DOHH2 (cell line): ENCODE data around the gene DENND6B.

ENCODE experiments used
- H3F3A ChIP-seq: fragments of 200-600 bp; sonication (generic), shearing (Covaris generic); 2 replicates; pipeline ENCODE4 v1.6.0; 2016; ENCODE audit warnings: antibody characterized with exemption, mild to moderate bottlenecking; ENCODE audit not compliant: control insufficient read depth, insufficient read depth
- H3K27ac ChIP-seq: fragments of 200-600 bp; sonication (generic); 2 replicates; pipeline ENCODE4 v1.5.1; 2014; ENCODE audit warnings: low read depth, mild to moderate bottlenecking, low read length, moderate library complexity
- H3K27me3 ChIP-seq: fragments of 200-600 bp; sonication (generic); 2 replicates; pipeline ENCODE4 v1.6.1; 2014; ENCODE audit warnings: mild to moderate bottlenecking, low read length, mixed read lengths; ENCODE audit not compliant: control insufficient read depth
- H3K36me3 ChIP-seq: fragments of 200-600 bp; sonication (generic); 2 replicates; pipeline ENCODE4 v1.6.1; 2014; ENCODE audit warnings: mild to moderate bottlenecking, low read length, moderate library complexity, mixed read lengths; ENCODE audit not compliant: control insufficient read depth
- H3K4me1 ChIP-seq: fragments of 200-600 bp; sonication (generic); 2 replicates; pipeline ENCODE4 v1.6.1; 2014; ENCODE audit warnings: mild to moderate bottlenecking, low read length, mixed read lengths; ENCODE audit not compliant: control insufficient read depth
- H3K4me2 ChIP-seq: fragments of 200-600 bp; sonication (generic); 2 replicates; pipeline ENCODE4 v1.6.0; 2014; ENCODE audit warnings: mild to moderate bottlenecking, low read length, moderate library complexity
- H3K4me3 ChIP-seq: fragments of 200-600 bp; sonication (generic); 2 replicates; pipeline ENCODE4 v1.5.1; 2014; ENCODE audit warnings: mild to moderate bottlenecking, low read length, mixed read lengths
- H3K79me2 ChIP-seq: fragments of 200-600 bp; sonication (generic); 2 replicates; pipeline ENCODE4 v1.6.1; 2014; ENCODE audit warnings: mild to moderate bottlenecking, low read length, mixed read lengths; ENCODE audit not compliant: control insufficient read depth
- H3K9me2 ChIP-seq: fragments of 200-600 bp; sonication (generic); replicated peaks from 2 replicates; pipeline ENCODE4 v1.6.1; 2014; ENCODE audit warnings: mild to moderate bottlenecking, low read length, mixed read lengths; ENCODE audit not compliant: control insufficient read depth
- H3K9me3 ChIP-seq: fragments of 200-600 bp; sonication (generic); 2 replicates; pipeline ENCODE4 v1.6.1; 2014; ENCODE audit warnings: antibody characterized with exemption, low read length, mixed read lengths; ENCODE audit not compliant: control insufficient read depth, insufficient read depth
- H4K20me1 ChIP-seq: fragments of 200-600 bp; sonication (generic); 2 replicates; pipeline ENCODE4 v1.6.0; 2014; ENCODE audit warnings: low read depth, mild to moderate bottlenecking, antibody characterized with exemption, low read length, moderate library complexity; ENCODE audit not compliant: control insufficient read depth, insufficient read depth
- EZH2phosphoT487 ChIP-seq: fragments of 200-600 bp; sonication (generic); IDR thresholded peaks from 2 replicates; pipeline ENCODE4 v1.6.1; 2017; ENCODE audit warnings: borderline replicate concordance, mild to moderate bottlenecking, antibody characterized with exemption, low read length, moderate library complexity, mixed read lengths
- TF ChIP-seq, protein P1 (sequence below): fragments of 200-600 bp; sonication (generic); IDR thresholded peaks from one replicate; pipeline ENCODE4 v1.5.1; 2014; ENCODE audit warnings: antibody characterized with exemption, mild to moderate bottlenecking, low read depth, low read length; ENCODE audit not compliant: poor library complexity, severe bottlenecking

Gene DENND6B

DNA sequence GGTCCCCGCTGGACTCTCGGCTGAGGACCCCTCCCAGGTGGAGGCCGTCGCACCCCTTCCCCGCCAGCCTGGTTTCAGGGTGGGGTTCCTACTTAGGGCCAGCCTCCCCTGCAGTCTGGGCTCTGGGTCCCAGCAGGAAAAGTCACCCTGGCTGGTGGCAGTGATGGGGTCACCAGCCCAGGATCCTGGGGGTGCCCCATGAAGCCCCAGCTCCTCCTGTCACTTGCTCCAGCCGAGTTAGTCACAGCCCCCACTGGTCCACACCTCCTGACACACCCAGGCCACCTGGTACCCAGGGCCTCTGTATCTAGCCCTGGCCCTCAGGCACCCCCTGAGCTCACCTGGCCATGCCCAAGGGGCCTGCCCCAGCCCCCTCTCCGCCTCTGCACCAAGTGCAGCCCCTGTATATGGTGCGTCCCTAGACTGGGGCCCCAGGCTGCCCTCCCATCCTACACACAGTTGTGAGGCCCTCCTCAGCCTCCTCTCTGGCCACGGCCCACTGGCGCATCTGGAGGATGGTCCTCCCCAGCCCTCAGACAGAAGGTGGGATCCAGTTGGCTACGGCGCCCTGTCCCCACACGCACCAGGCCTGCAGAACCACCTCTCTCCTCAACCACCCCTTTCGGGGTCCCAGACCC is 26.1 kb downstream of the DENND6B start:
- Histone ChIP-seq H3K4me2 (peak overlapping the region; percentile 99), H3K79me2 (peaks cover 98% of the 10 kb centered on the region), H4K20me1 (peaks cover 20% of the 10 kb centered on the region), H3K36me3 (peaks cover 36% of the 10 kb centered on the region), H3K4me3 (peak overlapping the region; percentile 97), H3K27me3 (no peaks in the 10 kb centered on the region), H3K4me1 (peaks cover 99% of the 10 kb centered on the region), H3K9me3 (no peaks in the 10 kb centered on the region), H3F3A (peaks cover 22% of the 10 kb centered on the region), H3K27ac (peak overlapping the region; percentile 88), H3K9me2 (no peaks in the 10 kb centered on the region)
- no peak for TF ChIP-seq EZH2phosphoT487
- TF ChIP-seq, protein P1, sequence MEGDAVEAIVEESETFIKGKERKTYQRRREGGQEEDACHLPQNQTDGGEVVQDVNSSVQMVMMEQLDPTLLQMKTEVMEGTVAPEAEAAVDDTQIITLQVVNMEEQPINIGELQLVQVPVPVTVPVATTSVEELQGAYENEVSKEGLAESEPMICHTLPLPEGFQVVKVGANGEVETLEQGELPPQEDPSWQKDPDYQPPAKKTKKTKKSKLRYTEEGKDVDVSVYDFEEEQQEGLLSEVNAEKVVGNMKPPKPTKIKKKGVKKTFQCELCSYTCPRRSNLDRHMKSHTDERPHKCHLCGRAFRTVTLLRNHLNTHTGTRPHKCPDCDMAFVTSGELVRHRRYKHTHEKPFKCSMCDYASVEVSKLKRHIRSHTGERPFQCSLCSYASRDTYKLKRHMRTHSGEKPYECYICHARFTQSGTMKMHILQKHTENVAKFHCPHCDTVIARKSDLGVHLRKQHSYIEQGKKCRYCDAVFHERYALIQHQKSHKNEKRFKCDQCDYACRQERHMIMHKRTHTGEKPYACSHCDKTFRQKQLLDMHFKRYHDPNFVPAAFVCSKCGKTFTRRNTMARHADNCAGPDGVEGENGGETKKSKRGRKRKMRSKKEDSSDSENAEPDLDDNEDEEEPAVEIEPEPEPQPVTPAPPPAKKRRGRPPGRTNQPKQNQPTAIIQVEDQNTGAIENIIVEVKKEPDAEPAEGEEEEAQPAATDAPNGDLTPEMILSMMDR, result no peak

DNA sequence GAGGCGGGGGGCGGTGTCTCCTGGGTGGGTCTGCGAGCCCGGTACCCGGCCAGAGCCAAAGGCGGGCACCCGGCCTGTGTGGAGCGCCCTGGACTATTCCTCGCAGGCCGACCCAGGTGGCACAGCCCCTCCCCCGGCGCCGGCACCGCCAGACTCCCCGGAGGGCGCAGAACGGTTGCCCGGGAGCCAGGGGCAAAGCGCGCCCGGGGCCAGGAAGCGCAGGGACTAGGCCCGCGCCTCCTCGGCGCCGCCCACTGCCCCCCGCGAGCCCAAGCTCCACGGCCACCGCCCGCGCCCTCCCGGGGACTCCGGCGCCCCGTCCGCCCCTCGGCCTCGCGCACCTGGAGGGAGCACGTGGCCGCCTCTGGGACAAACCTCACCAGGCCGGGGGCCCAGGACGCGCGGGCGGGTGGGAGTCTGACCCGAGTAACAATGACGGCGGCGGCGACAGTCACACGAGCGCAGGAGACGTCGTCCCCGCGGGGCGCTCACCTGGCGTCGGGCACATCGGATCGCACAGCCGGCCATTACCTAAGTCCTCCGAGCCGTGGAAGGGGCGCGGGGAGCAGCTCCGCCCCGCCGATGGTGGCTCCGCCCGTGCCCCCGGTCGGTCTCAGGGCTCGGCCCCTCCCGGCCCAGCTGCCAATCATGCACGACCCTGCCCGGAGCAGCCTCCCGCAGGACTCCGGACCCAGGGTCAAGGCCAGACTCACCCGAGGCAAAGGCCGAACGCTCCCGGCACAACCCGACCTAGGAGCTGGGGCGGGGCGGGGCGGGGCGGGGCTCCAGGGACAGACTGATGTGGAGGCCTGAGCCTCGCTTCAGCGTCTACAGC is 26.8 kb downstream of the DENND6B start:
- Histone ChIP-seq H3K79me2 (peaks cover 98% of the 10 kb centered on the region), H3F3A (peaks cover 25% of the 10 kb centered on the region), H3K4me1 (peaks cover 99% of the 10 kb centered on the region), H3K4me2 (peak overlapping the region; percentile 99), H3K36me3 (peaks cover 32% of the 10 kb centered on the region), H3K27me3 (no peaks in the 10 kb centered on the region), H3K9me3 (no peaks in the 10 kb centered on the region), H3K27ac (peak overlapping the region; percentile 88), H3K9me2 (no peaks in the 10 kb centered on the region), H4K20me1 (peaks cover 16% of the 10 kb centered on the region), H3K4me3 (peak overlapping the region; percentile 97)
- TF ChIP-seq, protein P1, result no peak
- TF ChIP-seq EZH2phosphoT487, result no peak

DNA sequence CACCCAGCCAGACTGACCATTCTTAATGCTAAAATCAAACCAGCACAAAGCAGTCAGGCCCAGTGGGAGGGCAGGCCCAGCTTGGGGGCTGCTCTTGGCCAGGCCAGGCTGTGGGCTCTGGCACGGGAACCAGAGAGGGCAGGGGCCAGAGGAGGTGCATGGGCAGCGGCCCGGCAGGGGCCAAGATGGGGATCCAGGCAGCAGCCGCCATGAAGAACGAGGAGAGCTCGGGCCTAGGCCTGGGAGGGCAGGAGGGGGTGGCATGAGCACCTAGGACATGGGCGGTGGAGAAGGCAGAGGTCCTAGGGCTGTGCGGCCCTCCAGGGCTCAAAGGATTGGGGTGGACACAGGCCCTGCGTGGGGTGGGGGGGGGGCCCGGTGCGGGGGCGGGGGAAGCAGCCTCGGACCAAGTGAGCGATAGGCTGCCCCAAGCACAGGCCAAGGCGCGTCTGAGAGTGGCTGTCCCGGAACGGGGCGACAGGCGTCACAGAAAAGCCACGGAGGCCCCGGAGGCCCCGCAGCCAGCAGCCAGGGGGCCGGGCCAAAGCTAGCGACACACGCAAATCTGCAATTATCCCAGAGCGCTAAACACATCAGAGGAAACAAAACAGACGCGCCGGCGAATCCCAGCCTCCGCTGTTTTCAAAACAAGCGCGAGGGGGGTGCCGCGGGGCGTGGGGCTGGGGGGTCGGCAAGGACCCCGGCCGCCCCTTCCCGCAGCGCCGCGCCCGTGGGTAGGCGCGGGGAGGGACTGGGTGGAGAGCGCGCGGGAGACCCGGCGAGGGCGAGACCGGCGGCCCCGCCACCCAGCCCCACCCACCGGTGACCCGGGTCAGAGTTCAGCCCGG is 27.7 kb downstream of the DENND6B start:
- Histone ChIP-seq H3K4me1 (peaks cover 99% of the 10 kb centered on the region), H3K4me3 (peak overlapping the region; percentile 97), H3K36me3 (peaks cover 34% of the 10 kb centered on the region), H3K9me3 (no peaks in the 10 kb centered on the region), H3F3A (peaks cover 21% of the 10 kb centered on the region), H4K20me1 (peaks cover 16% of the 10 kb centered on the region), H3K4me2 (peak overlapping the region; percentile 99), H3K79me2 (peaks cover 99% of the 10 kb centered on the region), H3K27me3 (no peaks in the 10 kb centered on the region), H3K27ac (peak overlapping the region; percentile 88), H3K9me2 (no peaks in the 10 kb centered on the region)
- TF ChIP-seq, protein P1, result no peak
- TF ChIP-seq EZH2phosphoT487, result no peak
